D721Med (cell line): Measurements from ENCODE around the gene ZC3H18.

ENCODE experiments used
- DNase-seq: peaks from one replicate; pipeline ENCODE4 v3.0.0; 2011; ENCODE audit warnings: low spot score; ENCODE audit not compliant: insufficient read length
- FAIRE-seq: peaks from 2 replicates; lab custom pipeline; 2011; peaks lifted over from hg19 to GRCh38; lab: Jason Lieb, UNC
- TF ChIP-seq, protein P1 (sequence below): IDR thresholded peaks from 2 replicates; pipeline ENCODE4 v1.5.1; 2012; ENCODE audit warnings: mild to moderate bottlenecking, control low read depth; ENCODE audit not compliant: insufficient read depth; ENCODE audit errors: missing control alignments

Gene ZC3H18

DNA sequence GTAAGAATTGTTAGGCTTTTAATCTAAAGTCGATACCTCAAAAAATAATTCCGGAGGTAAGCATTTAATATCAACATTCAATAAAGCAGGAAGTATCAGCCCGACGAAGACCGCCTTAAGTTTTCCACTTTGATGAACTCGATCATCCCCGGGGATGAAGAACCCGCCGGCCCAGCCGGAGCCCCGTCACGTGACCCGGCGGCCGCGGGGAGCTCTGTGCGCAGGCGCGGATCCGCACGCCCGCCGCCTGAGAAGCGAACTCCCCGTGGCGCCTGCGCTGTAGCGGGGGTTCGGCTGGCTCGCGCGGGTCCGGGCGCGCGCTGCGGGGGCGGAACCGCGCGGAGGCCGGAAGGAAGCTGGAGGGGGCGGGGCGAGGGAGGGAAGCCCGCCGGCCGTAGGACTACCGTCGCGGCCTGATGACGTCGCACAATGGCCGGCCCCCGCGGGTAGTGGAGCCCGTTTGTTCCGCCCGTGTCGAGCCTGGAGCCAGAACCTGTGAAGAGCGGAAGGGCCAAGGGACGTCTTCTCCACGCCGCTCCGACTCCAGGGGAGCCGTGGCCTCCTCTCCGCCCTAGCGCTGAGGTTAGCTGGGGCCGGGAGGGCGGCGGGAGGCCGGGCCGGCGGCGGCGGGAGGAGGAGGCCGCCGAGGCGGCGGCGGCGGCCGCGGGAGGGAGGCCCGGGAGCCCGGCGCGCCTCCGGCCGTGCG, at the start of gene ZC3H18:
Gene ZC3H18 (plus strand): TSS at position 419 of the 706 bp plus-strand sequence. CDS start 6,721 bp downstream, outside the sequence.
- FAIRE-seq: no peak
- TF ChIP-seq, protein P1, sequence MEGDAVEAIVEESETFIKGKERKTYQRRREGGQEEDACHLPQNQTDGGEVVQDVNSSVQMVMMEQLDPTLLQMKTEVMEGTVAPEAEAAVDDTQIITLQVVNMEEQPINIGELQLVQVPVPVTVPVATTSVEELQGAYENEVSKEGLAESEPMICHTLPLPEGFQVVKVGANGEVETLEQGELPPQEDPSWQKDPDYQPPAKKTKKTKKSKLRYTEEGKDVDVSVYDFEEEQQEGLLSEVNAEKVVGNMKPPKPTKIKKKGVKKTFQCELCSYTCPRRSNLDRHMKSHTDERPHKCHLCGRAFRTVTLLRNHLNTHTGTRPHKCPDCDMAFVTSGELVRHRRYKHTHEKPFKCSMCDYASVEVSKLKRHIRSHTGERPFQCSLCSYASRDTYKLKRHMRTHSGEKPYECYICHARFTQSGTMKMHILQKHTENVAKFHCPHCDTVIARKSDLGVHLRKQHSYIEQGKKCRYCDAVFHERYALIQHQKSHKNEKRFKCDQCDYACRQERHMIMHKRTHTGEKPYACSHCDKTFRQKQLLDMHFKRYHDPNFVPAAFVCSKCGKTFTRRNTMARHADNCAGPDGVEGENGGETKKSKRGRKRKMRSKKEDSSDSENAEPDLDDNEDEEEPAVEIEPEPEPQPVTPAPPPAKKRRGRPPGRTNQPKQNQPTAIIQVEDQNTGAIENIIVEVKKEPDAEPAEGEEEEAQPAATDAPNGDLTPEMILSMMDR: no peak

DNA sequence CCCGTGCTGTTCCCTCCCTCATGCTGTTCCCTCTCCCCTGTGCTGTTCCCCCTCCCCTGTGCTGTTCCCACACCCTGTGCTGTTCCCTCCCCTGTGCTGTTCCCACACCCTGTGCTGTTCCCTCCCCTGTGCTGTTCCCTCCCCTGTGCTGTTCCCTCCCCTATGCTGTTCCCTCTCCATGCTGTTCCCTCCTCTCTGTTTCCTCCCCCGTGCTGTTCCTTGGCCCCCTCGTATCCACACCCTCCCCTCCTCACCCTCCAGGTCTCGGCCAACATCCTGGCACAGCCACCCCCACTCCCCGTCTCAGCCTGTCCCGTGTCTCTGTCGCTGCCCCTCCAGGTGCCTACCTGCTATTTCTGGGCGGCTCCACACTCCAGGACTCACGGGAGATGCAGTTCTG, 48.5 kb upstream of the ZC3H18 start:
- TF ChIP-seq, protein P1: no peak
- no peak for FAIRE-seq
- no peak for DNase-seq

More for the DNA sequence above, at the start of gene ZC3H18:
- peak; percentile 62 for DNase-seq

DNA sequence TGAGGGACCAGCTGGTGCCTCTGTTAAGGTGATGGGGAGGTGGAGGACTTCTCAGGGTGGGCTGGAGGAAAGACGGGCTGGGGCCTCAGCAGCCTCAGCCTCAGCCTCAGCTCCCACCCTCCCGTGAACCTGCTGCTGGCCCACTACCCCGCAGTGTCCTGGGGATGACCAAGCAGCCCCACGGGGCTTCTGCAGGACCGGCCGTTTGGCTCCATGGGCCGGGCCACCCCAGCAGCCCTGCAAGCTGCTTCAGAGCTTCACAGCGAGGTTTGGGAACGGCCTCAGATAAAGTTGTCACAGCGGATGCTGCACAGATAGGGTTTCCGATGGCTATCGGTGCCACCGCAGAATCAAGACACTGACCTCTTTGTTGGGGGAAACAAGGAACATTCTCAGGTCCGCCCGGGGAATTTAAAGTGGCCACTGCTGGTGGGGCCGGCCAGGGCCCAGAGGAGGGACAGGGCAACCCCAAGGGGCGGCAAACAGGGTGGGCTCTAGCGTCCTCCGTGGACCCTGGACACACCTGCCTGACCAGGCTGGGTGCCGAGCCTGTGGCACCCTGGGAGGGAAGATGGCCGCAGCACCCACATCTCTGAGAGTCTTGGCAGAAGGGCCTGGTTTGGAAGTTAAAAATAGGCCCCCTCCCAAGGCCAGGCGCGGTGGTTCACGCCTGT, 47.8 kb upstream of the ZC3H18 start:
- TF ChIP-seq, protein P1: no peak
- DNase-seq (no peak), FAIRE-seq (no peak)

DNA sequence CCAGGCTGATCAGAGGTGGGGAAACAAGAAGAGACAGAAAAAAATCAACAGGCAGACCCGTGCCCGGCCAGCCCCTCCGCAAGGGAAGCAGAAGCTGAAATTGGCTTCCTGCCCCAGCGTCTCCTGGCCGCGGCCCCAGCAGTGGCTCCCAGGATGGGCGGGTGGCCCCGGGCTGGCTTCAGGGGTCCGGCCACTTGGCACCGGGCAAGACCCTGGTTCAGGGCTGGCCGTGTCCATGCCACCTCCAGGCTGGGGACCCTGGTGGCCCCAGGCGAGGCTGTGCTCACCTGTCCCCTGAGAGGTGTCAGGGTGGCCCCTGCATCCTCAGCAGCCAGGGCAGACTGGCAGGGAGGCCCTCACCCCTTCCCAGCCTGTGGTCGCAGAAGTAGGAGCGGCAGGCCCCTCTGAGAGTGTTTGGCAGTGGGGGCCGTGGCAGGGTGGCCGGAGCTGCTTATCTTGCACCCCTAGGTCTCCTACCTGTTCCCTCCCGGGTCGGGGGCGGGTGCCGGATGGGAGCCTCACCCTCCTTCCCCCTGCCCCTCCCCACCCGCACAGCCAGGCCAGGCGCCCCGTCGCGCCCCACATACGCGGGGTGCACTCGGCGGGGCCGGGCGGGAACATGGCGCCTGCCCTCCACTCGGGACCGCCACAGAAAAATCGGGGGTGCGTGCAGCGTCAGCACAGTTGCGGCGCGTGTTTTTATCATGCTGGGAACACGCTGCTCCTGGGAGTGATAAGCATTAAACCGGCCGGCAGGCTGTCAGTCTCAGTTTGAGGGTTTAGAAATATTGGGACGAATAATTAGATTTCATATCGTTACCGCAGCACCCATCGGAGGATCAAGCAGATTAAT, 46.7 kb upstream of the ZC3H18 start:
- FAIRE-seq (no peak), DNase-seq (no peak)
- TF ChIP-seq, protein P1: no peak

DNA sequence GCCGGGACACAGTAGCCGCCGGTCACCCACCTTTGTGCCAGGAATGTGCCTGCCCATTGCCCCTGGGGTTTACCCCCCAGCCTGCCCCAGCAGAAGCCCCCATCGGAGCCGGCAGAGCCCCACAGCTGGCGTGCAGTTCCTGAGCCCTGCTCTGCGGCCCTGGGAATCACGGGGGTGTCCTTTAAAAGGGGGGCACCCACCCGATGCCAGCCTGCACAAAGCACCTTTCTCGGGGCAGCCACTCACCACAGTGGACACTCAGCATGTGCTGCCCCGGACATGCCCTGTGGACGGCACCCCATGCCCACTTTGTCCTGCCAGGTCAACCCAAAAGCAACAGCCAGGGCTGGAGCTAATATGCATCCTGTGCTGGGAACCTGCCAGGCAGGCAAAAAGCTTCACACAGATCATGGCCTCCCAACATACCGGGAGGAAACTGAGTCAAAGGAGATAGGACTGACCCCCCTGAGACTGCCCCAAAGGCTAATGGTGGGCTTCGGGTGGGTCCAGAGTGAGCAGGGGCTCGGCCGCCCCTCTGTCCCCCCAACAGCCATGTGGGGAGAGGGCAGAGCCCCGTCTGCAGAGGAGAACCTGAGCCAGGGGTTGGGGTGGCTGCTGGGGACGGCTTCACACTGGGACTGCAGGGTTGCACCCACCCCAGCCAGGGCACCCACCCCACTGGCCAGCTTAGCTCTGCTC, 45.8 kb upstream of the ZC3H18 start:
- TF ChIP-seq, protein P1: no peak
- DNase-seq (no peak), FAIRE-seq (no peak)

DNA sequence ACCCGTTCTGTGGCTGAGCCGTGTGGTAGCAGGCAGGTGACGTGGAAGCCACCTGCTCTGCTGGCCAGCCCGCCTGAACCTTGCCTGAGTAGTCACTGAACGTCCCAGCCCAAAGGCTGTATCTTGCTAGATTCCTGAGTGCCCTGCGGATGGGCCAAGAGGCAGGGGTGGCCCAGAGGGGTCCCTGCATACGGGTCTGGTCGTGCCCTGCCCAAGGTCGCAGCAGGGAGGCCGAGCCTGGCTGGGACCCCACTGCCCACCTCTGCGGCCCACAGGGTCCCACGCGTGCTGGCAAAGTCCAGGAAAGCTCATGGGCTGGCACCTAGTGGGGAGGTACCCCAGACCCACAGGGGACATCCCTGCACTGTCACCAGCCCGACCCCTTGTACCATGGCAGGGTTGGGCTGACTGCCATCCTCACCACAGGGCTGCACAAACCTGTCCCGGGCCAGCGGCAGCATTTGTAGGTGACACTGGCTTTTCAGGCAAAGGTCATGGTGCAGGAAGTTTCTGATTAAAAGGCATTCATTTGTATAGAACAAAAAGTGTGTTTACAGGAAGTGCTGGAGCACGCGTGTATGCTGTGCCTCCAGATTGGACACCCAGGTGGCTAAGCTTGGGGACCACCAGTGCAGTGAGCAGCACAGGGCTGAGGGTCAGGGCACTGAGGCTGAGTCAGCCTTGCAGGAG, 45.1 kb upstream of the ZC3H18 start:
- no peak for FAIRE-seq
- TF ChIP-seq, protein P1: no peak

More for the DNA sequence above, 45.1 kb upstream of the ZC3H18 start:
- DNase-seq: no peak
